H1 (cell line): ENCODE measurements around the gene CDH12. TPM values are rescaled to one million over a fixed set of nuclear protein-coding genes. Genes with fewer than 3 reads are reported as not detected.

ENCODE experiments used
- CHD7 ChIP-seq: fragments of 300-600 bp; sonication (generic); IDR thresholded peaks from 2 replicates; pipeline ENCODE4 v1.7.1; 2012; ENCODE audit warnings: low read length, moderate library complexity, mild to moderate bottlenecking, inconsistent platforms; ENCODE audit not compliant: insufficient replicate concordance
- RBBP5 ChIP-seq: IDR thresholded peaks from 2 replicates; pipeline ENCODE4 v1.7.1; 2012; ENCODE audit warnings: low read depth, mild to moderate bottlenecking, inconsistent platforms, low read length, moderate library complexity, borderline replicate concordance
- SAP30 ChIP-seq: fragments of 300-600 bp; sonication (generic); IDR thresholded peaks from 2 replicates; pipeline ENCODE4 v1.7.1; 2012; ENCODE audit warnings: low read length, moderate library complexity, mild to moderate bottlenecking, inconsistent platforms; ENCODE audit not compliant: insufficient read depth, insufficient replicate concordance
- polyA plus RNA-seq, 7 experiments: library from polyadenylated mRNA; depleted of rRNA in 3 of 7; stranded (reverse) in 5 of 7; unstranded in 2 of 7; fragments of >200 nt in 5 of 7; fragments of 200-250 nt in 2 of 7; gene quantifications; 1 replicate in 5 of 7; 2 replicates in 1 of 7; 4 replicates in 1 of 7; pipeline versions ENCODE4 v1.2.1 to v1.2.3, GENCODE V29; 2011 to 2013; ENCODE audit warnings: missing spikeins in 2 of 7, mixed read lengths in 2 of 7
- total RNA-seq: library from RNA; stranded (reverse); fragmentation: NEBNext Ultra II Directional; extraction: Animal tissue kit (Norgen Biotek cat#: 25700); gene quantifications from 2 replicates; pipeline ENCODE4 v1.2.1, GENCODE V29; 2021

Gene CDH12
- total and polyA plus RNA-seq, 2 of the 8 experiments (the other 6 are each of a cell fraction or from before 2014, with no cell fraction given): 0.03 TPM; not detected in 1

GRCh38 chr5:22699319-22699718 lies 153.8 kb downstream of the CDH12 start (continued):
- TF ChIP-seq SAP30: no peak
- no peak for TF ChIP-seq CHD7
- no peak for TF ChIP-seq RBBP5
